ENCODE results near the gene PECR. TPM values are rescaled to one million over a fixed set of nuclear protein-coding genes. Genes with fewer than 3 reads are reported as not detected.

Gene PECR
- total RNA-seq, 1 experiment from 2014 or later: 20.5 TPM

- H3K4me3 ChIP-seq: no peak overlapping the region
- H3K27ac ChIP-seq: no peak overlapping the region
- H3K27me3 ChIP-seq: no peaks in the 10 kb centered on the region
- H3K4me1 ChIP-seq: no peaks in the 10 kb centered on the region
- H3K9me3 ChIP-seq (replicated peaks): no peaks in the 10 kb centered on the region
- DNase-seq: no peak
- H3K36me3 ChIP-seq: no peaks in the 10 kb centered on the region; the same call in 1 of the 2 replicates
Measured at GRCh38 chr2:216071111-216071851, 10.3 kb downstream of the PECR start.

- H3K9me3 ChIP-seq (replicated peaks): no peaks in the 10 kb centered on the region
- no peak overlapping the region for H3K4me3 ChIP-seq
- H3K27ac ChIP-seq: no peak overlapping the region
- no peaks in the 10 kb centered on the region; the same call in 1 of the 2 replicates for H3K36me3 ChIP-seq
- H3K27me3 ChIP-seq: no peaks in the 10 kb centered on the region
- no peaks in the 10 kb centered on the region for H3K4me1 ChIP-seq
- no peak for DNase-seq
Measured at GRCh38 chr2:216070195-216070594, 11.4 kb downstream of the PECR start.

GRCh38 chr2:216069028-216069427, 12.6 kb downstream of the PECR start:
- Histone ChIP-seq H3K27me3 (no peaks in the 10 kb centered on the region), H3K4me3 (no peak overlapping the region), H3K4me1 (no peaks in the 10 kb centered on the region), H3K27ac (no peak overlapping the region), H3K36me3 (no peaks in the 10 kb centered on the region), H3K9me3 (replicated peaks) (no peaks in the 10 kb centered on the region)
- DNase-seq: no peak

GRCh38 chr2:216066230-216066629, 15.4 kb downstream of the PECR start:
- no peak overlapping the region for H3K4me3 ChIP-seq
- H3K27me3 ChIP-seq: no peaks in the 10 kb centered on the region
- H3K36me3 ChIP-seq: no peaks in the 10 kb centered on the region
- H3K9me3 ChIP-seq (replicated peaks): no peaks in the 10 kb centered on the region
- no peaks in the 10 kb centered on the region for H3K4me1 ChIP-seq
- DNase-seq: no peak
- no peak overlapping the region for H3K27ac ChIP-seq

GRCh38 chr2:216064665-216065064, 16.9 kb downstream of the PECR start:
- H3K36me3 ChIP-seq: peaks cover 2% of the 10 kb centered on the region
- DNase-seq: no peak
- no peaks in the 10 kb centered on the region for H3K4me1 ChIP-seq
- H3K4me3 ChIP-seq: no peak overlapping the region
- H3K27me3 ChIP-seq: no peaks in the 10 kb centered on the region
- H3K27ac ChIP-seq: no peak overlapping the region
- no peaks in the 10 kb centered on the region for H3K9me3 ChIP-seq (replicated peaks)

- no peak overlapping the region for H3K27ac ChIP-seq
- peak in 1 of 2 experiments; percentile 18 for DNase-seq
- H3K9me3 ChIP-seq (replicated peaks): no peaks in the 10 kb centered on the region
- H3K4me3 ChIP-seq: no peak overlapping the region
- H3K36me3 ChIP-seq: peaks cover 8% of the 10 kb centered on the region
- H3K4me1 ChIP-seq: no peaks in the 10 kb centered on the region
- no peaks in the 10 kb centered on the region for H3K27me3 ChIP-seq
Measured at GRCh38 chr2:216064014-216064630, 17.5 kb downstream of the PECR start.

GRCh38 chr2:216059233-216059834, 22.3 kb downstream of the PECR start:
- no peak overlapping the region for H3K27ac ChIP-seq
- H3K4me1 ChIP-seq: no peaks in the 10 kb centered on the region
- H3K9me3 ChIP-seq (replicated peaks): no peaks in the 10 kb centered on the region
- H3K4me3 ChIP-seq: no peak overlapping the region
- DNase-seq: no peak
- peaks cover 8% of the 10 kb centered on the region for H3K36me3 ChIP-seq
- no peaks in the 10 kb centered on the region for H3K27me3 ChIP-seq

GRCh38 chr2:216057688-216058193, 23.9 kb downstream of the PECR start:
- Histone ChIP-seq H3K36me3 (peaks cover 8% of the 10 kb centered on the region), H3K4me1 (no peaks in the 10 kb centered on the region), H3K9me3 (replicated peaks) (no peaks in the 10 kb centered on the region), H3K27ac (no peak overlapping the region), H3K4me3 (no peak overlapping the region), H3K27me3 (no peaks in the 10 kb centered on the region)
- DNase-seq: no peak

GRCh38 chr2:216056739-216057138, 24.9 kb downstream of the PECR start:
- H3K27ac ChIP-seq: no peak overlapping the region
- no peaks in the 10 kb centered on the region for H3K9me3 ChIP-seq (replicated peaks)
- no peaks in the 10 kb centered on the region for H3K27me3 ChIP-seq
- H3K36me3 ChIP-seq: peaks cover 8% of the 10 kb centered on the region
- H3K4me3 ChIP-seq: no peak overlapping the region
- no peaks in the 10 kb centered on the region for H3K4me1 ChIP-seq
- DNase-seq: no peak

GRCh38 chr2:216055680-216056079, 25.9 kb downstream of the PECR start:
- Histone ChIP-seq H3K36me3 (peaks cover 8% of the 10 kb centered on the region), H3K27me3 (no peaks in the 10 kb centered on the region), H3K4me3 (no peak overlapping the region), H3K9me3 (replicated peaks) (no peaks in the 10 kb centered on the region), H3K27ac (no peak overlapping the region), H3K4me1 (no peaks in the 10 kb centered on the region)
- no peak for DNase-seq

GRCh38 chr2:216052420-216052819, 29.2 kb downstream of the PECR start:
- H3K27me3 ChIP-seq: no peaks in the 10 kb centered on the region
- DNase-seq: no peak
- H3K9me3 ChIP-seq (replicated peaks): no peaks in the 10 kb centered on the region
- no peak overlapping the region for H3K27ac ChIP-seq
- no peaks in the 10 kb centered on the region for H3K36me3 ChIP-seq
- H3K4me1 ChIP-seq: no peaks in the 10 kb centered on the region
- no peak overlapping the region for H3K4me3 ChIP-seq

GRCh38 chr2:216051350-216051749, 30.3 kb downstream of the PECR start:
- Histone ChIP-seq H3K4me3 (no peak overlapping the region), H3K27ac (no peak overlapping the region), H3K4me1 (no peaks in the 10 kb centered on the region), H3K9me3 (replicated peaks) (no peaks in the 10 kb centered on the region), H3K36me3 (no peaks in the 10 kb centered on the region), H3K27me3 (no peaks in the 10 kb centered on the region)
- DNase-seq: no peak

GRCh38 chr2:216049452-216049851, 32.2 kb downstream of the PECR start:
- H3K27me3 ChIP-seq: no peaks in the 10 kb centered on the region
- DNase-seq: no peak
- H3K4me3 ChIP-seq: no peak overlapping the region
- no peaks in the 10 kb centered on the region for H3K9me3 ChIP-seq (replicated peaks)
- no peaks in the 10 kb centered on the region for H3K4me1 ChIP-seq
- no peak overlapping the region for H3K27ac ChIP-seq
- H3K36me3 ChIP-seq: no peaks in the 10 kb centered on the region

GRCh38 chr2:216047397-216047796, 34.2 kb downstream of the PECR start:
- Histone ChIP-seq H3K4me1 (no peaks in the 10 kb centered on the region), H3K9me3 (replicated peaks) (no peaks in the 10 kb centered on the region), H3K4me3 (no peak overlapping the region), H3K27me3 (no peaks in the 10 kb centered on the region), H3K27ac (no peak overlapping the region), H3K36me3 (no peaks in the 10 kb centered on the region)
- no peak for DNase-seq

- Histone ChIP-seq H3K36me3 (no peaks in the 10 kb centered on the region), H3K9me3 (replicated peaks) (no peaks in the 10 kb centered on the region), H3K4me3 (no peak overlapping the region), H3K27ac (no peak overlapping the region), H3K27me3 (no peaks in the 10 kb centered on the region), H3K4me1 (no peaks in the 10 kb centered on the region)
- DNase-seq: no peak
Measured at GRCh38 chr2:216044883-216045486, 36.6 kb downstream of the PECR start.
